Upper lobe of left lung (tissue), 6 donors: ENCODE data around the gene MGAT1. TPM values are rescaled to one million over a fixed set of nuclear protein-coding genes. Genes with fewer than 3 reads are reported as not detected.

Source experiments
- ATAC-seq, 2 donors: fragments of 200-7000 bp; cut with Tn5 transposase; one replicate each; pipeline ENCODE4 v1.9.1; 2022; ENCODE audit warnings: mild to moderate bottlenecking in 2 of 2, moderate library complexity in 2 of 2; ENCODE audit not compliant: low FRiP score in 2 of 2
- DNase-seq, 2 donors: peaks; one replicate each; pipeline ENCODE4 v3.0.0-alpha.2; 2019 to 2020
- H3K27ac ChIP-seq, 4 donors: fragments of 200-600 bp; sonication (generic); one replicate each; pipeline ENCODE4 v1.5.1; 2016 to 2019
- H3K27me3 ChIP-seq, 4 donors: fragments of 200-600 bp; sonication (generic); one replicate each; pipeline ENCODE4 v1.5.1; 2017 to 2019
- H3K36me3 ChIP-seq, 4 donors: fragments of 200-600 bp; sonication (generic); one replicate each; pipeline ENCODE4 v1.5.1; 2016 to 2019
- H3K4me1 ChIP-seq, 4 donors: fragments of 200-600 bp; sonication (generic); one replicate each; pipeline ENCODE4 v1.5.1; 2018 to 2019
- H3K4me3 ChIP-seq, 4 donors: fragments of 200-600 bp; sonication (generic); one replicate each; pipeline ENCODE4 v1.5.1; 2017 to 2019; ENCODE audit warnings: mild to moderate bottlenecking in 2 of 4, moderate library complexity in 1 of 4
- H3K9me3 ChIP-seq, 4 donors: fragments of 200-600 bp; sonication (generic); one replicate each; pipeline ENCODE4 v1.5.1; 2018 to 2019
- EP300 ChIP-seq, 4 donors: sonication (generic); formaldehyde crosslinking; IDR thresholded peaks; one replicate each; pipeline ENCODE4 v1.5.1; 2017; ENCODE audit warnings: antibody characterized with exemption in 4 of 4, control low read depth in 2 of 4
- POLR2A ChIP-seq, 4 donors: fragments of 450-650 bp; IDR thresholded peaks; one replicate each; pipeline ENCODE4 v1.5.1; 2016 to 2017; ENCODE audit warnings: antibody characterized with exemption in 4 of 4, mild to moderate bottlenecking in 2 of 4
- POLR2AphosphoS5 ChIP-seq, 2 donors: sonication (generic); formaldehyde crosslinking; IDR thresholded peaks; one replicate each; pipeline ENCODE4 v1.5.1; 2017; ENCODE audit warnings: antibody characterized with exemption in 2 of 2
- WGBS, 2 donors: methylation state at CpG; one replicate each; pipeline ENCODE4 v1.1.5; 2017 to 2018; 5-methylcytosine and 5-hydroxymethylcytosine counted together
- total RNA-seq, 6 donors: library from RNA; depleted of rRNA in 4 of 6; stranded (reverse); fragments of >200 nt in 4 of 6; gene quantifications; one replicate each; pipeline versions ENCODE4 v1.1.0 to v1.2.1, GENCODE V29; 2016 to 2021
- TF ChIP-seq, protein P1 (sequence below), 6 experiments: fragments of 450-650 bp in 4 of 6; fragments of 200-600 bp in 2 of 6; sonication (generic) in 2 of 6; IDR thresholded peaks; one replicate each; pipeline ENCODE4 v1.5.1; 2016 to 2019; ENCODE audit warnings: antibody characterized with exemption in 6 of 6
- donor health status: DM: no; HTN: no; CAD: no; lungs with moderate emphysema.
- donor health status: DM: no; HTN: yes; CAD: no; lungs with severe emphysema.

MGAT1 gene
- total RNA-seq, 6 donors from 2014 or later: 148 to 392 (median 277) TPM

DNA sequence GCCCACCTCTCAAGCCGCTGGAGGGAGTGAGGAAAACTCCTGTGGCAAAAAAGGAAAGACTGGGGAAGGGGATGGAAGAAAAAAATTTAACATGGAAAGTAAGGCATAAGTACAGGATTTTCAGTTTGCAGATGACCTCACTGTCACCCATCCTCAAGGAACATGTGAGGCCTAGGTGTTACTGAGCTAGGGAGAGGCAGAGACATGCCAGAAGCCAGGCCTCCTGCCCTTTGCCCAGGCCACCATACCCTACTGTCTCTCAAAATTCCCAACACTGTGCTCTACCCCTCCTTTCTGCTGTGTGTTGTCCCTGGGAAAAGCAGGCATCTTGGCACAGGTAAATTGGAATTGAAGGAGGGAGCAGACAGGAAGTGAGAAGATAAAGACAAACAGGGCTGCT is 4.4 kb upstream of the MGAT1 start:
- H3K4me3 ChIP-seq: peak overlapping the region in 2 of 4 donors; percentile 79 to 83

DNA sequence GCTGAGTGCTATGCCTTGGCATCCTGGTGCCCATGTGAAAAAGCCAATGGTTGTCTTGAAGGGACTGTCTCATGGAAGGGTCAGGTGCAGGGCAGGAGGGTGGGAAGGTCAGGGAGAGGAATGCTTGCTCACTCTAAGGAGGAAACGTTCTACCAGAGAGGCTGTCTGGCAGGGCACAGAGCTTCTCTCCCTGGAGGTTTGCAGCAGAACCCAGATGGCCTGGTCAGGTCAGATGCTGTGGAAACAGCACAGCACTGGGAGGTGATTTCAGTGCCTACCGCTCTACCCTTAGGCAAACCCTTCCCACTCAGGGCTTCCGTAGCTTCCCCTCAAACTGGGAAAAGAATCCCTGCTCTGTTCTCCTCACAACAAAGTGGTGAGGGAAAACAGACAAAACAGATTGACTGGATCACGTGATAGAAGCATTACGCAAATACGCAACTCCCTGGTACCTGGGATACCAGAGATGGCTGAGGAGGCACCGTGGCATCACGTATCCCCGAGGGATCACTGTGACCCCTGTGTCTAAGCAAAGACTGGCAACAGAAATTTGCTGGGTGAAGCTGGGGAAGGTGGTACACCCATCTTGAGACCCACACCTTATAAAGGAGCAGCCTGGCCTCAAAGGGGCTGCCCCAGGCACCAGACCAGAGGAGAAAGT is 3.9 kb upstream of the MGAT1 start:
- DNase-seq: peak in 1 of 2 donors; percentile 49
- WGBS, 2 donors: 63 to 75% methylated on average over 8 to 9 of the region's 9 CpGs
- no peak for ATAC-seq
- peak overlapping the region in 1 of 4 donors; percentile 83 for H3K4me3 ChIP-seq
- H3K27me3 ChIP-seq: no peaks in the 10 kb centered on the region
- peaks cover 74 to 80% (median 76%) of the 10 kb centered on the region in 4 donors for H3K4me1 ChIP-seq
- TF ChIP-seq EP300 (IDR thresholded peaks at IDR 0.05): no peak
- TF ChIP-seq, protein P1, sequence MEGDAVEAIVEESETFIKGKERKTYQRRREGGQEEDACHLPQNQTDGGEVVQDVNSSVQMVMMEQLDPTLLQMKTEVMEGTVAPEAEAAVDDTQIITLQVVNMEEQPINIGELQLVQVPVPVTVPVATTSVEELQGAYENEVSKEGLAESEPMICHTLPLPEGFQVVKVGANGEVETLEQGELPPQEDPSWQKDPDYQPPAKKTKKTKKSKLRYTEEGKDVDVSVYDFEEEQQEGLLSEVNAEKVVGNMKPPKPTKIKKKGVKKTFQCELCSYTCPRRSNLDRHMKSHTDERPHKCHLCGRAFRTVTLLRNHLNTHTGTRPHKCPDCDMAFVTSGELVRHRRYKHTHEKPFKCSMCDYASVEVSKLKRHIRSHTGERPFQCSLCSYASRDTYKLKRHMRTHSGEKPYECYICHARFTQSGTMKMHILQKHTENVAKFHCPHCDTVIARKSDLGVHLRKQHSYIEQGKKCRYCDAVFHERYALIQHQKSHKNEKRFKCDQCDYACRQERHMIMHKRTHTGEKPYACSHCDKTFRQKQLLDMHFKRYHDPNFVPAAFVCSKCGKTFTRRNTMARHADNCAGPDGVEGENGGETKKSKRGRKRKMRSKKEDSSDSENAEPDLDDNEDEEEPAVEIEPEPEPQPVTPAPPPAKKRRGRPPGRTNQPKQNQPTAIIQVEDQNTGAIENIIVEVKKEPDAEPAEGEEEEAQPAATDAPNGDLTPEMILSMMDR (IDR thresholded peaks at IDR 0.05): no peak
- TF ChIP-seq POLR2A (IDR thresholded peaks at IDR 0.05): no peak
- no peak for TF ChIP-seq POLR2AphosphoS5 (IDR thresholded peaks at IDR 0.05)
- H3K36me3 ChIP-seq: peaks cover 0 to 2% (median 0%) of the 10 kb centered on the region in 4 donors
- H3K27ac ChIP-seq: peak overlapping the region; percentile 98 to 99 (median 99)
- H3K9me3 ChIP-seq: no peaks in the 10 kb centered on the region

More for the DNA sequence above, 4.4 kb upstream of the MGAT1 start:
- peaks cover 0 to 2% (median 0%) of the 10 kb centered on the region in 4 donors for H3K36me3 ChIP-seq
- H3K4me1 ChIP-seq: peaks cover 77 to 80% (median 78%) of the 10 kb centered on the region in 4 donors
- no peak for ATAC-seq
- WGBS, 2 donors: 77 to 90% methylated on average over 1 of the region's 1 CpG
- H3K27ac ChIP-seq: peak overlapping the region; percentile 98 to 99 (median 99)
- no peaks in the 10 kb centered on the region for H3K9me3 ChIP-seq
- TF ChIP-seq EP300 (IDR thresholded peaks at IDR 0.05): no peak
- no peak for TF ChIP-seq POLR2AphosphoS5 (IDR thresholded peaks at IDR 0.05)
- TF ChIP-seq POLR2A (IDR thresholded peaks at IDR 0.05): no peak
- TF ChIP-seq, protein P1 (IDR thresholded peaks at IDR 0.05): no peak
- no peak for DNase-seq
- no peaks in the 10 kb centered on the region for H3K27me3 ChIP-seq

GRCh38 chr5:180804129-180804618 is 1.6 kb upstream of the MGAT1 start:
- Histone ChIP-seq H3K4me1 (peaks cover 87 to 92% (median 90%) of the 10 kb centered on the region in 4 donors), H3K27me3 (no peaks in the 10 kb centered on the region), H3K27ac (peak overlapping the region; percentile 98 to 99 (median 99)), H3K9me3 (no peaks in the 10 kb centered on the region), H3K36me3 (peaks cover 0 to 7% (median under 1%) of the 10 kb centered on the region in 4 donors), H3K4me3 (peak overlapping the region in 3 of 4 donors; percentile 78 to 95 (median 89))
- 62 to 69% methylated on average over 10 to 22 of the region's 22 CpGs for WGBS, 2 donors
- ATAC-seq (no peak), DNase-seq (peak in 1 of 2 donors; percentile 68)
- TF ChIP-seq EP300 (IDR thresholded peaks at IDR 0.05): no peak
- no peak for TF ChIP-seq POLR2AphosphoS5 (IDR thresholded peaks at IDR 0.05)
- TF ChIP-seq, protein P1 (IDR thresholded peaks at IDR 0.05): no peak
- TF ChIP-seq POLR2A (IDR thresholded peaks at IDR 0.05): no peak

- ATAC-seq: peak; percentile 80 to 81
- TF ChIP-seq POLR2A (IDR thresholded peaks at IDR 0.05) (peak in 3 of 4 donors; percentile 54 to 81 (median 54)), POLR2AphosphoS5 (IDR thresholded peaks at IDR 0.05) (peak in 1 of 2 donors; percentile 79), EP300 (IDR thresholded peaks at IDR 0.05) (no peak)
- TF ChIP-seq, protein P1 (IDR thresholded peaks at IDR 0.05): peak in 3 of 6 experiments; percentile 15 to 27 (median 25)
- peaks cover 86 to 92% (median 90%) of the 10 kb centered on the region in 4 donors for H3K4me1 ChIP-seq
- H3K27ac ChIP-seq: peak overlapping the region; percentile 98 to 99 (median 99)
- peak overlapping the region; percentile 38 to 95 (median 84) for H3K4me3 ChIP-seq
- H3K9me3 ChIP-seq: no peaks in the 10 kb centered on the region
- no peaks in the 10 kb centered on the region for H3K27me3 ChIP-seq
- DNase-seq: peak; percentile 87 to 93
- H3K36me3 ChIP-seq: peaks cover 0 to 7% (median under 1%) of the 10 kb centered on the region in 4 donors
- 24 to 33% methylated on average over 26 to 41 of the region's 41 CpGs for WGBS, 2 donors
Measured at GRCh38 chr5:180803181-180804128, 849 bp upstream of the MGAT1 start.
